Gastrocnemius medialis (tissue), 4 donors: ENCODE results near the gene ANKH.

Source experiments
- CTCF ChIP-seq, 5 experiments: fragments of 450-650 bp in 3 of 5; fragments of 200-600 bp in 2 of 5; sonication (generic) in 2 of 5; IDR thresholded peaks in 4 of 5; conservative IDR thresholded peaks in 1 of 5; 1 replicate in 4 of 5; 2 replicates in 1 of 5; pipeline ENCODE4 v1.5.1; 2016 to 2019; ENCODE audit warnings: antibody characterized with exemption in 5 of 5, mild to moderate bottlenecking in 3 of 5, moderate library complexity in 3 of 5
- POLR2A ChIP-seq, 2 donors: fragments of 450-650 bp; IDR thresholded peaks; one replicate each; pipeline ENCODE4 v1.6.1; 2017; ENCODE audit warnings: antibody characterized with exemption in 2 of 2, mild to moderate bottlenecking in 2 of 2, moderate library complexity in 2 of 2

- TF ChIP-seq CTCF (IDR thresholded peaks at IDR 0.05 in 4 of 5, conservative IDR thresholded peaks at IDR 0.05 in 1 of 5): no peak
- TF ChIP-seq POLR2A (IDR thresholded peaks at IDR 0.05): no peak
Observed at GRCh38 chr5:14679595-14679994, 192.0 kb downstream of the ANKH start.
